CD4-positive, alpha-beta T cell treated with Interleukin-6 for 4 hours (primary cell): Measurements from ENCODE around the gene MRPL14.
A peak's percentile ranks its signal among the peaks of the same experiment; 100 is the strongest.
"Not testable (repeated sequence)": the region's sequence is repeated elsewhere in the genome, so short reads cannot be mapped to it uniquely, and the experiment has no call there.

Source experiments
- DNase-seq: peaks from one replicate; pipeline ENCODE4 v3.0.0-alpha.2; 2020; ENCODE audit warnings: mixed read lengths

MRPL14 gene

GRCh38 chr6:44096612-44097011, 30.6 kb downstream of the MRPL14 start:
- DNase-seq: peak; percentile 80

DNA sequence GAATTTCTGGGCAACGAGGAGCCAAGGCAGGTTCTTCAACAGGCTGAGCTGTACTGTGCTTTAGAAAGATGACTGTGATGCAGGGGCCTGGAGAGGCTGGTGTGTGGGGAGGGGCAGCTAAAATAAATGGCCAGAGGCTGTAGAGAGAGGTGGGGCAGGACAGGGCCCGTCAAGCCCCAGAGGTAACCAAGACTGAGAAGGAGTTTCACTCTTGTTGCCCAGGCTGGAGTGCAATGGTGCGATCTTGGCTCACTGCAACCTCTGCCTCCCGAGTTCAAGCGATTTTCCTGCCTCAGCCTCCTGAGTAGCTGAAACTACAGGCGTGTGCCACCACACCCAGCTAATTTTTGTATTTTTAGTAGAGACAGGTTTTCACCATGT, 32.0 kb downstream of the MRPL14 start:
- not testable (repeated sequence) for DNase-seq

- no peak for DNase-seq
These were observed 32.6 kb downstream of the MRPL14 start for GRCh38 chr6:44094403-44095242.

DNA sequence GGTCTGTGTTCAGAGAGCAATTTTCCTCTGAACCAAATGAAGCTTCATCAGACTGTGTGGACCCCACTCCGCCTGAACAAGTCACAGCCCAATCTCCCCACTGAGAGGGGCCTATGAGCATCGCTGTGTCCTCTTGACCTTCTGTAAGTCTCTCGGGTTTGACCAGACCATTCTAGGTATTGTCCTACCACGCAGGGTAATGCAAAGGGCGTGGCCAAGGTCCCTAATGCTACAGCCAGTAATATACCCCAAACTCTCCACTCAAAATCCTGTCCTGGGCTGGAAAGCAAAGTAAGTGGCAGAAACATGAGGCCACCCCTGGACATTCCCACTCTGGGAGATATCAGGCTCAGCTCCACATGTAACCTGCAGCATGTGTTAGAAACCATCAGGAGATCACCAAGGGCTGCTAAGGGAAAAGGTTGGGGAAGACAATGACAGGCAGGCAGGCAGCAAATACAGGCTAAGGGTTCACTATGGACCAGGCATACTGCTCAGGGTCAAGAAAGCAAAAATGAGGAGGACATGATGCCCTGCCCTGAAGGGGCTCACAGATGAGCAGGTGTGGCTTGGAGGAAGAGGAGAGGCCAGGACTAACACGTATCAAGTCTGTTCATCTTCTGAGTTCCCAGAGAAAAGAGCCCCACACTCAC, 33.4 kb downstream of the MRPL14 start:
- DNase-seq: no peak

DNA sequence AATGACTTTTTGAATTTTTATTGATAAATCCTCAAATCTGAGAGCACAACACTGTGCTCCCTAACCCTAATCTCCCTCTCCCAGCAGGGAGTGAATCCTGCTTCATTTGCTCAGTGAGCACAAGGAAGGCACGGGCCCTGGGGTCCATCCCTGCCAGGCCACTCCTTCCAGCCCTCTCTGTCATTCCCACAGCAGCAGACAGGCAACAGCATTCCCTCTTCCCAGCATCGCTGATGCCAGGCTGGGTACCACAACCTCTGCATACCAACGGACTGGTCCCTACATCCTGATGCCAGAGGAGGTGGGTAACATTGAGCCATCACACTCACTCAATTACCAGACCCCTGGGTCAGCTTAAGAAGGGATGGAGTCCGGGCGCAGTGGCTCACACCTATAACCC, 34.2 kb downstream of the MRPL14 start:
- no peak for DNase-seq

DNA sequence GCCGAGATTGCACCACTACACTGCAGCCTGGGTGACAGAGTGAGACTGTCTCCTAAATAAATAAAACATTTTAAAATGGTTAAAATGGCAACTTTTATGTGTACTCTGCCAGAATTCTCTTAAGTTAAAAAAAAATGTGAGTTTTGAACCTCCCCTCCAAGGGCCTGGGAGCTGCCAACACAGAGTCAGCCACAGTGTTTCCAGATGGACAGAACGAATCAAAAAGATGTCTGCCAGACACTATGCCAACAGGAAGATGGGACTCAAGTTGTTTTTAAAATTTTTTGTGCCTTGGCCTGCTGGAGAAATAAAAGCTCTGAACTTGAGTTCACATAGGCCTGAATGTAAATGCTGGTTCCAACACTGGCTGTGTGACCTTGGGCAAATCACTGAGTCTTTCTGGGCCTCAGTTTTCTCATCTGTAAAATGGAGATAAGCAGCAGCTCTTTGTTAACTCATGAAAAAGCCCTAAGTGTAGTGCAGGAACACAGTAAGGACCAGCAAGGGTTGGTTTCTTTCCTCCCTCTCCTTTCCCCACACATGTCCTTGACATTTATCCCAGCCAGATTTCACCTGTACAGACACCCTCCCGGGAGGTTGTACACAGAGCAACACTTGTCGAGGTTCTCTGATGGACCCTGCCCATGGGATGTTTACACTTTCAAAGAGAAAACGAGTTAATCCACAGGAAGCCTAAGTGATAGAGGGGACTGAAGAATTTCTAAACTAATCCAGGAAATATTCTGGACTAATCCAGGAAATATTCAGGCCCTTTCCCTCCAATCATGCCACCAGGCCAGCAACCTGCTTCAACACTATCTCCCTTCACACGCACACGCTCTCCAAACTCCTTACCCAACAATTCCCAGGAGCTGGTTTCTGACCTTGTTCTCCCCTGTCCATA, 35.0 kb downstream of the MRPL14 start:
- DNase-seq: no peak

DNA sequence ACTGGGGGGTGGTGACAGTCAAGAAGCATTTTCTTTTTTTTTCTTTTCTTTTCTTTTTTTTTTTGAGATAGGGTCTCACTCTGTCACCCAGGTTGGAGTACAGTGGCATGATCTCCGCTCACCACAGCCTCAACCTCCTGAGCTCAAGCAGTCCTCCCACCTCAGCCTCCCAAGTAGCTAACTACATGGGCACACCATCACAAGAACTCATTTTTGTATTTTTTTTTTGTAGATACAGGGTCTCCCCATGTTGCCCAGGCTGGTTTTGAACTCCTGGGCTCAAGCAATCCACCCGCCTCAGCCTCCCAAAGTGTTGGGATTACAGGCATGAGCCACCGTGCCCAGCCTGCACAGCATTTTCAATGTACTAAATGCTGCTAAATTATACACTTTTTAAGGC, 35.9 kb downstream of the MRPL14 start:
- not testable (repeated sequence) for DNase-seq

GRCh38 chr6:44090465-44090864, 36.8 kb downstream of the MRPL14 start:
- DNase-seq: no peak

DNA sequence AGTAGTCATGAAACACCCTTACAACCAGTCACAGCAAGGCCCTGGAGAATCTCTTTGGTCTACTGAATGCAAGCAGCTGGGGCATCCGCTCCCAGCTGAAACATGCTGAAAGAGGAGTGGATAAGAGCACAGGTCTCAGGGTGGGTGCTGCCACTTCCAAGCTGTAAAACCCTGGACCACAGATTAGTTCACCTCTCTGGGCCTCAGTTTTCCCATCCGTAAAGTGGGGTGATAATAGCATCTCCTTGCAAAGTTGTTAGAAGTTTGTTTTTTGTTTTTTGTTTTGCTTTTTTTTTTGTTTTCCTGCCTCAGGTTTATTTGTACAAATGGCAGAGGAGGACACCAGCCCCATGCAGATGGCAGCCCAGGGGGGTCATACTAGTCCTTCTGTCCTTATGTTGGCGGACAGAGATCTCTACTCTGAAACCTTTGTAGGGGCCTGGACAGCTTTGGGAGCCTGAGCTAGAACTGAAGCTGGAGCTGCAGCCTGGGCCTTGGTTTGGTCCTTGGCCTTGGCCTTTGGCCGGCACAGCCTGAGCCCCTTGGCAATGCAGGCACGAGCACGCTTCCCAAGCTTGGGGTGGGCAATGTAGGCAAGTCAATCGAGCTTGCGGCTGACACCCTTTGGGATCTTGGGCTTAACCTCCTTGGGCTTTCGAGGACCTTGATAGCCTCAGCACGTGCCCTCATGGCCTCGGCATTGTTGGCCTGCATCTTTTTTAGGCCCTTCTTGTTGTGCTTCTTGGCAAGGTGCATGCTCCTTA, 38.2 kb downstream of the MRPL14 start:
- no peak for DNase-seq

GRCh38 chr6:44087623-44088022, 39.6 kb downstream of the MRPL14 start:
- no peak for DNase-seq

- no peak for DNase-seq
These were observed 40.2 kb downstream of the MRPL14 start for GRCh38 chr6:44086931-44087574.

- no peak for DNase-seq
These were observed 42.0 kb downstream of the MRPL14 start for GRCh38 chr6:44085219-44085618.

DNA sequence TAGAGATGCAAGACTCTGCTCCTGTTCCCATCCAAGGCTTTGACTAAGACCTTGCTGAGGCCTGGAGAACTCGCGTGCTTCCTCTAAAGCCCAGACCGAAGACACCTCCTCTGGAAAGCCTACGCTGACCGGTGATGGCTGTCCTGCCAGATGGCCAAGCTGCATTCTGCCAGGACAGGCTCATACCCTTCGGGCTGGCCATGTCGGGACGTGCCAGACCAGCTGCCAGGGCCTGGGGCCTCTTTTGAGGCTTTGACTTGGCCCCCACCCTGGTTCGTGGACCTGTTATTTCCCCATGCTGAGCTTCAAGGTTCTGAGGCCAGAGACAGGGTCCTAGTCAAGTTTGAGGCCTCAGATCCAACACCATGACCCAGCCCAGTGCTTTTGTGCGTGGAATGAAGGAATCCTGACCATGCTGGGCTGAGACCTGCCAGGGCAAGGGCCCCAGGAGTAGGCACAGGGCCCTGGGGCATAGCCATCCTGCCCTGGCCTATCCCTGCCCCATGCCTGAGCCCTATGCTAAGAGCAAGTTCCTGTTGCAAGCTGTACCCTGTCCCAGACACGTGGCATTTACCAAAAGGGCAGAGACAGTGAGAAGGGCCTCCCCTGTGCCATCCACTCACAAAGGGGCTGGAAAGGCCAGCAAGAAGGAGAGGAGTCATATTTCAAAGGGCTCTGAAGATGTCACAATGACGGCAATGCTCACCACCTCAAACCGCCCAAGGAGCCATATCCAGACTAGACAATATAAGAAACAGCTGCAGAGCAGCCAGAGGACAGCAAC, 42.8 kb downstream of the MRPL14 start:
- DNase-seq: no peak

- no peak for DNase-seq
These were observed 44.4 kb downstream of the MRPL14 start for GRCh38 chr6:44082872-44083321.

DNA sequence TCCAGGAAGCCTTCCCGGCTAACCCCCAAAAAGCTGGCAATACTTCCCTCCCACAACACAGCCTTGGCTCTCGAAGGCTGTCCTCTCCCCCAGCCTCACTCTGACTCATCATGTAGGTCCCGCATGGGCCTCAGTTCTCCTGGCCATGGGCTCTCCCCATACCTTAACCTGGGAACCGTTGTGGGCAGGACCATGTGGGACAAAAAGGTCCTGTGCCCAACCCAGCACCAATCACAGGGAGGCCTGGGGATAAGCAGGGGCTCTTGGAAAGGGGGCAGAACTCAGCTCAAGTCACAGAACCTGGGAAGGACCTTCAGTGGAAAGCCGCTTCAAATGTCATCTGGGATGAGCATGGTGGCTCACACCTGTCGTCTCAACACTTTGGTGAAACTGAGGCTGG, 45.5 kb downstream of the MRPL14 start:
- DNase-seq: no peak

DNA sequence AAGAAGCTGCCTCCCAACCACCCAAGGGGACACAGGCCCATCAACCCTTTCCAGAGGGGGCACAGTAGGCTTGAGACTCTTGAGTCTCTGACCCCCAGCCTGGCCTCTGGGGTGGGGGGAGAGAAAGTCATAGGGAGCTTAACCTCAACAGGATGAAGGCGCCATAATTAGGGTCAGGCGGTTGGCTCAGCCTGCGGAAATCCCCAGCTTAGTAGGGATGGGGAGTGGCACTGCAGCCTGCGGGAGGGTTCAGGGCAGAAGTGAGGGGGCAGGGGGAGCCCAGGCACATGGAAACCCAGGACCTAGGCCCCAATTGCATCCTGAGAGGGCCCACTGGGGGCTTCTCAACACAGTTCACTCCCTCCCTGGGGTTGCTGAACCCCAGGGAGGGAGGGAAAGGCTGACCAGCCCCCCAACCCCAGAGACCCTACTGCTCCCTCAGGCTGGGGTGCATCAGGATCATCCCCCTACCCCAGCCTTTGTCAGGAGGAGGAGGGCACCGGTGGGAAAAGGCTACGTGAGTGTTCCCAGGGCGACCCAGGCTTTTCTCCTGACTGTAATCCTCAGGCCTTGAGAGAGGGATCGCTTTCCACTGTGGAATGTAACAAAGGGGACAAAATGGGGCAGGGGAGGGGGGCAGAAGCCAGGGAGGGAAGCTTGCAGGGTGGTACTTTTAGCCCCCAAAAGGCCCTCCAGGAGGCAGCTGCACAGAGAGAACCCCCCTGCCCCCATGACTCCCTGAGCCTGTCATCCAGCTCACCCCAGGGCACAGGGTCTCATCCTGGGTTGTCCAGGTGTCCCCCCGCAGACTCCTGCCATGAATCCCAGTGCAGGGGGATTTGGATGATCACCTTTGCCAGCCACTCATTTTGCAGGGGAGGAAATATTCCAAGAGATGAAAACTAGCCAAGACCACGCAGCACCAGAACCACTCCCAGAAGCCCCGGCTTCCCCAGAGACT, 46.4 kb downstream of the MRPL14 start:
- DNase-seq: no peak

DNA sequence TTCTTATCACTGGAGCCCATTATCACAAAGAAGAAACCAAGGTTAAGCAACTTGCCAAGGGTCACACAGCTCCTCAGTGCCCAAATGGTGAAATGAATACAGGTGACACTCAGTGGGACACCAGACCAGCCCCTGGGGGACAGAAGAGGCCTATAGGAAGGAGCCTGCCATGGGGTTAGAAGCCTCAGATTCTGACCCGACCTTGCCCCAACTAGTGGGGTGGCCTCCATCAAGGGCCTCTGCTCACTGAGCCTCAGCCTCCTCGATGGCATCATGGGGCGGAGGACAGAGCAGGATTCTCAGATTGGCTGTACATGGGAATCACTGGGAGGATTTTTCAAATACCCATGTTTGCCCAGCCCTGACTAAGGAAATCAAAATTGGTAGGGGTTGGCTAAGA, 47.6 kb downstream of the MRPL14 start:
- no peak for DNase-seq

- DNase-seq: peak; percentile 75
These were observed 48.2 kb downstream of the MRPL14 start for GRCh38 chr6:44078827-44079671.
